ENCODE results near the gene CD164.

- TF ChIP-seq, protein P1, sequence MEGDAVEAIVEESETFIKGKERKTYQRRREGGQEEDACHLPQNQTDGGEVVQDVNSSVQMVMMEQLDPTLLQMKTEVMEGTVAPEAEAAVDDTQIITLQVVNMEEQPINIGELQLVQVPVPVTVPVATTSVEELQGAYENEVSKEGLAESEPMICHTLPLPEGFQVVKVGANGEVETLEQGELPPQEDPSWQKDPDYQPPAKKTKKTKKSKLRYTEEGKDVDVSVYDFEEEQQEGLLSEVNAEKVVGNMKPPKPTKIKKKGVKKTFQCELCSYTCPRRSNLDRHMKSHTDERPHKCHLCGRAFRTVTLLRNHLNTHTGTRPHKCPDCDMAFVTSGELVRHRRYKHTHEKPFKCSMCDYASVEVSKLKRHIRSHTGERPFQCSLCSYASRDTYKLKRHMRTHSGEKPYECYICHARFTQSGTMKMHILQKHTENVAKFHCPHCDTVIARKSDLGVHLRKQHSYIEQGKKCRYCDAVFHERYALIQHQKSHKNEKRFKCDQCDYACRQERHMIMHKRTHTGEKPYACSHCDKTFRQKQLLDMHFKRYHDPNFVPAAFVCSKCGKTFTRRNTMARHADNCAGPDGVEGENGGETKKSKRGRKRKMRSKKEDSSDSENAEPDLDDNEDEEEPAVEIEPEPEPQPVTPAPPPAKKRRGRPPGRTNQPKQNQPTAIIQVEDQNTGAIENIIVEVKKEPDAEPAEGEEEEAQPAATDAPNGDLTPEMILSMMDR (IDR thresholded peaks at IDR 0.05): no peak
- TF ChIP-seq POLR2A (IDR thresholded peaks at IDR 0.05) (no peak), POLR2AphosphoS5 (IDR thresholded peaks at IDR 0.05; ENCODE audit: insufficient read depth in 1 of 2, low read depth in 1 of 2) (no peak)
These were observed 11.9 kb downstream of the CD164 start for GRCh38 chr6:109370336-109370735.

Measured in vagina (tissue), 2 donors.